KMS-11 (cell line): ENCODE data around the gene RBM18.

ENCODE experiments used
- H2AFZ ChIP-seq: fragments of 200-600 bp; sonication (generic); 2 replicates; pipeline ENCODE4 v1.6.1; 2016; ENCODE audit warnings: antibody characterized with exemption, mixed run types, low read depth
- H3K27ac ChIP-seq: fragments of 200-600 bp; sonication (generic); 2 replicates; pipeline ENCODE4 v1.6.1; 2016; ENCODE audit warnings: mild to moderate bottlenecking, mixed run types
- H3K27me3 ChIP-seq: fragments of 200-600 bp; sonication (generic); 2 replicates; pipeline ENCODE4 v1.6.1; 2017; ENCODE audit warnings: mild to moderate bottlenecking, low read depth, mixed run types, moderate library complexity; ENCODE audit not compliant: insufficient read depth
- H3K36me3 ChIP-seq: fragments of 200-600 bp; sonication (generic); 2 replicates; pipeline ENCODE4 v1.6.1; 2017; ENCODE audit warnings: mild to moderate bottlenecking, mixed run types; ENCODE audit not compliant: insufficient read depth
- H3K4me1 ChIP-seq: fragments of 200-600 bp; sonication (generic); 2 replicates; pipeline ENCODE4 v1.6.1; 2016; ENCODE audit warnings: mild to moderate bottlenecking, low read depth, mixed run types; ENCODE audit not compliant: poor library complexity, severe bottlenecking
- H3K4me2 ChIP-seq: fragments of 200-600 bp; sonication (generic); 2 replicates; pipeline ENCODE4 v1.7.0; 2016; ENCODE audit warnings: mild to moderate bottlenecking, mixed run types
- H3K4me3 ChIP-seq: fragments of 200-600 bp; sonication (generic); IDR thresholded peaks from 2 replicates; pipeline ENCODE4 v1.6.1; 2017; ENCODE audit warnings: low read depth, low read length, mixed read lengths; ENCODE audit not compliant: insufficient read depth
- H3K79me2 ChIP-seq: fragments of 200-600 bp; sonication (generic); 2 replicates; pipeline ENCODE4 v1.6.1; 2016; ENCODE audit warnings: low read depth, mixed run types; ENCODE audit not compliant: insufficient read depth
- H3K9ac ChIP-seq: fragments of 200-600 bp; sonication (generic); 2 replicates; pipeline ENCODE4 v1.6.1; 2016; ENCODE audit warnings: mild to moderate bottlenecking, mixed run types
- H4K20me1 ChIP-seq: fragments of 200-600 bp; sonication (generic); 2 replicates; pipeline ENCODE4 v1.6.1; 2016; ENCODE audit warnings: mild to moderate bottlenecking, mixed run types; ENCODE audit not compliant: insufficient read depth
- TF ChIP-seq, protein P1 (sequence below): fragments of 200-600 bp; sonication (generic); conservative IDR thresholded peaks from 2 replicates; pipeline ENCODE4 v1.6.1; 2017; ENCODE audit warnings: low read depth, mild to moderate bottlenecking, antibody characterized with exemption, low read length, moderate library complexity, mixed read lengths

Gene RBM18, protein sequence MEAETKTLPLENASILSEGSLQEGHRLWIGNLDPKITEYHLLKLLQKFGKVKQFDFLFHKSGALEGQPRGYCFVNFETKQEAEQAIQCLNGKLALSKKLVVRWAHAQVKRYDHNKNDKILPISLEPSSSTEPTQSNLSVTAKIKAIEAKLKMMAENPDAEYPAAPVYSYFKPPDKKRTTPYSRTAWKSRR

DNA sequence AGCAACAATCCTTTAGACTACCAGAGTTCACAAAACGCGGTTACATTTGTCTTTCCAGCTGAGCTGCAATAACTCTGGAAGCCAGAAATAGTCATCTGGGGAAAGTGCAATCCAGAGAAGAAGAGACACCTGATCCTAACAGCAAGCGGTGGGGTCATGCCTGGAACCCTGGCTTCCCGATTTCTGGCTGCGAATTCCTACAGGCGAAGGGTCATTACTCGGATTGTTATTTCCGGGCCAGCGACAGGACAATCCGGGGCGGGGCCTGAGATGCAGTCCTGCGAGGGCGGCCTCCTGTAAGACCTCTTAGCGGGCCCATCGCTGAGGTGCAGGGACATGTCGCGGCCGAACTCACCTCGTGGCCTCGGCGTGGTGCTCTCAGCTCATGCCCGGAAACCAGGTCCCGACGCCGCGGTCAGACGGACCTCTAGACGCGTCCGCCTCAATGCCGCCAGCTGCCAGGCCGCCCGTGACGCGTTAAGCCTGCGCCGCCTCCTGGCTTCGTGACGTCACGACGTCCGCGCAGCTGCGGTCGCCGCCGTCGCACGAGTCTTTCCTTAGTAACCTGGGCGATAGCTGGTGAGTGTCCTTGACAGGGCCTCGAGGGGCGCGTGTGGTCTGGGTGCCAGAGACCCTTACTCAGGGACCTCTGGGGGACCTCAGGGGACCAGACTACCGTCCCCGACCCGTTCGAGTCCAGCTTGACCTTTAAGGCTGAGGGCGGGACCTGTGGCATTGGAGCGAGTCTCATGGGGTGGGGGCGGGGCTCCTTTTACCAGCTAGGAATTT is at the start of gene RBM18, which contains the start of gene MRRF:
Gene RBM18 (minus strand): TSS at position 481 of the 789 bp plus-strand sequence. CDS start 3,348 bp downstream, outside the sequence.
Gene MRRF (plus strand): TSS at position 523 of the 789 bp plus-strand sequence. CDS start 6,010 bp downstream, outside the sequence.
- H3K4me1 ChIP-seq: peaks cover 31% of the 10 kb centered on the region
- H3K4me3 ChIP-seq: no peak within 1 kb of the TSS
- H3K36me3 ChIP-seq: peaks cover 4% of the 10 kb centered on the region; the same call in 1 of the 2 replicates
- peak within 1 kb of the TSS; percentile 80 for H2AFZ ChIP-seq
- H4K20me1 ChIP-seq: no peaks in the 10 kb centered on the region
- peak within 1 kb of the TSS; percentile 98 for H3K9ac ChIP-seq
- H3K4me2 ChIP-seq: peak within 1 kb of the TSS; percentile 90
- peak within 1 kb of the TSS; percentile 88 for H3K27ac ChIP-seq
- no peaks in the 10 kb centered on the region for H3K27me3 ChIP-seq
- TF ChIP-seq, protein P1, sequence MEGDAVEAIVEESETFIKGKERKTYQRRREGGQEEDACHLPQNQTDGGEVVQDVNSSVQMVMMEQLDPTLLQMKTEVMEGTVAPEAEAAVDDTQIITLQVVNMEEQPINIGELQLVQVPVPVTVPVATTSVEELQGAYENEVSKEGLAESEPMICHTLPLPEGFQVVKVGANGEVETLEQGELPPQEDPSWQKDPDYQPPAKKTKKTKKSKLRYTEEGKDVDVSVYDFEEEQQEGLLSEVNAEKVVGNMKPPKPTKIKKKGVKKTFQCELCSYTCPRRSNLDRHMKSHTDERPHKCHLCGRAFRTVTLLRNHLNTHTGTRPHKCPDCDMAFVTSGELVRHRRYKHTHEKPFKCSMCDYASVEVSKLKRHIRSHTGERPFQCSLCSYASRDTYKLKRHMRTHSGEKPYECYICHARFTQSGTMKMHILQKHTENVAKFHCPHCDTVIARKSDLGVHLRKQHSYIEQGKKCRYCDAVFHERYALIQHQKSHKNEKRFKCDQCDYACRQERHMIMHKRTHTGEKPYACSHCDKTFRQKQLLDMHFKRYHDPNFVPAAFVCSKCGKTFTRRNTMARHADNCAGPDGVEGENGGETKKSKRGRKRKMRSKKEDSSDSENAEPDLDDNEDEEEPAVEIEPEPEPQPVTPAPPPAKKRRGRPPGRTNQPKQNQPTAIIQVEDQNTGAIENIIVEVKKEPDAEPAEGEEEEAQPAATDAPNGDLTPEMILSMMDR: no peak
- peaks cover 40% of the 10 kb centered on the region for H3K79me2 ChIP-seq

GRCh38 chr9:122314165-122314564 is 49.5 kb upstream of the RBM18 start:
- Histone ChIP-seq H3K27ac (no peak overlapping the region), H3K36me3 (peaks cover 6% of the 10 kb centered on the region; the same call in 1 of the 2 replicates), H3K9ac (no peak overlapping the region), H3K27me3 (no peaks in the 10 kb centered on the region), H4K20me1 (no peaks in the 10 kb centered on the region), H3K79me2 (no peaks in the 10 kb centered on the region), H3K4me2 (no peak overlapping the region), H3K4me3 (no peak overlapping the region), H3K4me1 (no peaks in the 10 kb centered on the region), H2AFZ (no peak overlapping the region)
- TF ChIP-seq, protein P1: no peak

DNA sequence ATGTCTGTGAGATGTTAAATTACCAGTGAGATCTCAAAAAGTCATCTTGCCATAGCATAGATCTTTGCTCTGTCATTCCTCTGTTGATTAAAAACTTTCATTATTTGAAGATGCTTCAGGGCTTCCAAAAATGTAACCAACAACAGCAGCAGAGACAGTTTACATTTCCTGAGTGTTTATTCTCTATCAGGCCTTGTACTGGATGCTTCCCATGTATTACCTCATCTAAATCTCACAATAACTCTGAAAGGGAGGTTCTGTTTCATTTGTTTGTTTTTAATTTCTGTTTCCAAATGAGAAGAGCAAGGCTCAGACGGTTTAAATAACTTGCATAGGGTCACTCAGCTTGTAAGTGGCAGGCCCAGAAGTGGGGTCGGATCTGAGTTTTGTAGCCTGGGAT is 45.2 kb upstream of the RBM18 start:
- Histone ChIP-seq H3K36me3 (0 out of 2 replicates have a peak, but pooled peaks cover 3% of the 10 kb centered on the region), H3K4me2 (no peak overlapping the region)
- TF ChIP-seq, protein P1: no peak

DNA sequence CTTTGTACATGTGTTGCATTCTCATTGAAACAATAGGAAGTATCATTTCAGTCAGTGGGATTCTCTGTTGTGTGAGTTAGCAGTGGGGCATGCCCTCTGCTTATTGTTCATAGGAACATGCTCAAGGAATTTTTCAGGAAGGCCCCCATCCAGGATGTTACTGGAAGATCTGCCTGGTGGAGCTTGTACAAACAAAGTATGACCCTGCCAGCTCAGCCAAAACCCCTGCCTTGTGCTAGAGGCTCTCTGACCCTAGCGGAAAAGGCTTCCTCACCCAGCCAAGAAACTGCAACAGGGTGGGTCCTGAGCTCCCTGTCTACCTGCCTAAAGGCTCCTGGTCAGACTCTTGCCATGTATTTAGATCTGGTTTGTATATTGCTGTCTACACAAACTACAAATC is 43.3 kb upstream of the RBM18 start:
- no peaks in the 10 kb centered on the region for H3K36me3 ChIP-seq
- no peak overlapping the region for H3K27ac ChIP-seq
- H3K79me2 ChIP-seq: no peaks in the 10 kb centered on the region
- no peak overlapping the region for H3K4me3 ChIP-seq
- H4K20me1 ChIP-seq: no peaks in the 10 kb centered on the region
- H3K4me2 ChIP-seq: no peak overlapping the region
- H3K9ac ChIP-seq: no peak overlapping the region
- TF ChIP-seq, protein P1: no peak
- H3K27me3 ChIP-seq: no peaks in the 10 kb centered on the region
- H3K4me1 ChIP-seq: no peaks in the 10 kb centered on the region
- no peak overlapping the region for H2AFZ ChIP-seq

More for the DNA sequence above, 45.2 kb upstream of the RBM18 start:
- Histone ChIP-seq H3K4me3 (no peak overlapping the region), H3K4me1 (no peaks in the 10 kb centered on the region), H2AFZ (no peak overlapping the region), H3K9ac (no peak overlapping the region), H3K27ac (no peak overlapping the region), H3K79me2 (no peaks in the 10 kb centered on the region), H3K27me3 (no peaks in the 10 kb centered on the region), H4K20me1 (no peaks in the 10 kb centered on the region)
